Renal cortex interstitium (tissue), 11 donors: ENCODE results near the gene USP44. TPM values are rescaled to one million over a fixed set of nuclear protein-coding genes. Genes with fewer than 3 reads are reported as not detected.
"Not testable (repeated sequence)": the region's sequence is repeated elsewhere in the genome, so short reads cannot be mapped to it uniquely, and the experiment has no call there.

Experiments
- DNase-seq, 11 donors: peaks; one replicate each; pipeline ENCODE4 v3.0.0-alpha.2; 2013; ENCODE audit warnings: low read depth in 9 of 11, low spot score in 4 of 11; ENCODE audit errors: extremely low read depth in 1 of 11
- polyA plus RNA-seq, 3 donors: library from polyadenylated mRNA; unstranded; fragments of 120-200 nt; gene quantifications; one replicate each; pipeline ENCODE4 v1.2.1, GENCODE V29; 2013; ENCODE audit not compliant: insufficient read length in 3 of 3

Gene USP44
- polyA plus RNA-seq, 3 donors, result 1.8 to 2.6 (median 2.0) TPM

GRCh38 chr12:95518944-95519343 lies 32.3 kb downstream of the USP44 start:
- no peak for DNase-seq

- DNase-seq, result no peak
These were observed 34.0 kb downstream of the USP44 start for GRCh38 chr12:95517246-95517645.

GRCh38 chr12:95516757-95517156 lies 34.5 kb downstream of the USP44 start:
- DNase-seq, result no peak

DNA sequence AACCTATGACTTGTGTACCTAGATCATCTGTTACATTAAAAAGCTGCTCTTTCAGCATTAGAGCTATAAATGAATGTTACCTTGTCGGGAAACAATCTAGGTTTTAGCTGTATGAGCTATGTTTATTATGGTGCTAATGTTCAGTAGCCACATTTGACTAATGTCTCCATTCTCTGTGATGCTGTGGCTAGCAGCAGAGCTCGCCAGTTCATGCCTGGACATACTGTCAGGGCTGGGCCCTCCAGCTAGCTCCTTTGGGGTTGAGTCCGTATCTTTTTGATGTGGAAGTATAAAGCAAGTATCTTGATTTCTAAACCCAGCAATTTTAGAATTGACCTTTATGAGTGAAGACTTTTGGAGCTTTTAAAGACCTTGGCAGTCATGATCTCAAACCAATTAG lies 36.1 kb downstream of the USP44 start:
- DNase-seq, result no peak

- DNase-seq, result no peak
These were observed 37.7 kb downstream of the USP44 start for GRCh38 chr12:95513599-95513998.

DNA sequence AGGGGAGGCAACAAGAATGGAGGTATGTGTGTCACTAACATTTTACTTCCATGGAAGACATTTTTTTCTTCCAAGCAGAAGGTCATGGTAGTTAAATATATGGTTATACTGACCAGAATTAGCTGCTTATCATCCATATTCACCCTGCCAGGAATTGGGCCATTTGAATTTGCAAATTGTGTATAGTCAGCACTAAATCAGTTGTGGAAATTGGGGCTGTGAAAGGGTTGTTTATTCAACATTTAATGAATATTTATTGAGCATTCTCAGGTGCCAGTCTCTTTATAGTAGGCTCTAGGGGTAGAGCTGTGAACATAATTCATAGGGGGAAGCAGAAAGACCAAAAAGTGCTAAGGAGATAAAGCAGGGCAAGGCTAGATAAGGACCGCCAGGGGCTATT lies 39.3 kb downstream of the USP44 start:
- no peak for DNase-seq

- DNase-seq, result no peak
These were observed 42.0 kb downstream of the USP44 start for GRCh38 chr12:95509300-95509699.

DNA sequence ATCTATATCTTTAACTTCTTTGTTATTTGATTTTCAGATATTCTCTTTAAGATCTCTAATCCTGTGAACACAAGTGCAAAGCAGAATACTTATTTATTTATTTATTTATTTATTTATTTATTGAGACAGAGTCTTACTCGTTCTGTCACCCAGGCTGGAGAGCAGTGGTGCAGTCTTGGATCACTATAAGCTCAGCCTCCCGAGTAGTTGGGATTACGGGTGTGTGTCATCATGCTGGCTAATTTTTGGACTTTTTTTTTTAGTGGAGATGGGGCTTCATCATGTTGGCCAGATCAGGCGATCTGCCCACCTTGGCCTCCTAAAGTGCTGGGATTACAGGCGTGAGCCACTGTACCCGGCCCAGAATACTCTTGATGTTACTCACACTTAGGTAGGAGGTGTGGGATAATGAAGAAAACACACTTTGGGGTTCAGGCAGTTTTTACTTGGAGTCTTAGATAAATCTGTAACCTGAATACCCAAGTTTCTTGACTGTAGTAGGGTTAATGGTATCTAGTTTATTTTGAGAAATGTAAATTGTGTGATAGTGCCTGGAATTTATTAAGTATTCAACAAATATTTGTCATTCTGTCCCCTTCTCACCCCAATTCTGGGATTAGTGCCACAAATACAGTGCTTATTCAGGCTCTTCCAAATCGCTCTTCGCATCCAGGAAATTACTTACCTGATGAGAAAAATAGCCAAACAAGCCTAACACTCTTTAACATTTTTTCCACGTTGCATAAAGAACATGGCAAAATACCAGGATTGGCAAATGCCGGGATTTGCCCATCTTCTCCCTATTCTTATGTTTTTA lies 44.4 kb downstream of the USP44 start:
- no peak for DNase-seq

DNA sequence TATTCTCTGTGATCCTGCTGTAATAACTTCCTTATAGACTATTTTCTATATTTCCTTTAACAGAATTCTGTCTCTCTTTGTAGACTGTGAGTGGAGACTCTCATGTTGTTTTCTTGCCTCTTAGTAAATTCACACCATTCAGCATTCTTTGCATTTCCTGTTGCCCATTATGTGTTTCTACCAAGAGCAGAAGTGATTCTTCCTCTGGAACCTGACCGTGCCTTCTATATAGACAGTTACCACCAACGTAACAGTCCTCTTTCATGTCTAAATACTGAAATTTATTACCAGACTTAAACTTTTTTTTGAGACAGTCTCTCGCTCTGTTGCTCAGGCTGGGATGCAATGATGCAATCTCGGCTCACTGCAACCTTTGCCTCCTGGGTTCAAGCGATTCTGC lies 46.2 kb downstream of the USP44 start:
- no peak for DNase-seq

DNA sequence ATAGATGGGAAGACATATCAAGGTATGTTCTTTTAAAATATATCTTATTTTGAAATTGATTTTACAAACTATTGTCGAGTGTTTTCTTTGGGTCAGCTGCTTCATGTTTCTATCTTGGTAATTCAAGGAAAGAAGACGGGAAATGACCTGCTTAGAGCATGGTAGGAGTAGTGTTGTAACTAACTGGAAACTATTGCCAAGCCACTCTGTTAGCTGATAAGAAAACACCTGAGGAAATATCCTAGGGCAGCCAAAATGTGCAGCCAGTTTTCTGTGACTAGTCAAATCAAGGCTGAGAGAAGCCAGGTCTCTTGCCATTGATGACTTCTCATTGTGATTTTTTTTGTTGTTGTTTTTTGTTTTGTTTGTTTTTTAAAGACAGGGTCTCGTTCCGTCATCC lies 47.1 kb downstream of the USP44 start:
- no peak for DNase-seq

GRCh38 chr12:95499772-95500171 lies 51.5 kb downstream of the USP44 start:
- no peak for DNase-seq

DNA sequence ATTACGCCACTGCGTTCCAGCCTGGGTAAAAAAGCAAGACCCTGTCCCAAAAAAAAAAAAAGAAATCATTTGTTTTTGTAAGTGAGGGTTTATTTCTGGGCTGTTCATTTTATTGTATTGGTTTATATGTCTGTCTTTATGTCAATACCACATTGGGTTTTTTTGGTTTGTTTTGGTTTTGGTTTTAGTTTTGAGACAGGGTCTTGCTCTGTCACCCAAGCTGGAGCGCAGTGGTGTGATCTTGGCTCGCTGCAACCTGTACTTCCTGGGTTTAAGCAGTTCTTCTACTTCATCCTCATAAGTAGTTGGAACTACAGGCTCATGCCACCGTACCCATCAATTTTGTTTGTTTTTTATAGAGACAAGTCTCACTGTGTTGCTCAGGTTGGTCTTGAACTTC lies 52.3 kb downstream of the USP44 start:
- no peak for DNase-seq

GRCh38 chr12:95497031-95497430 lies 54.2 kb downstream of the USP44 start:
- DNase-seq, result no peak

DNA sequence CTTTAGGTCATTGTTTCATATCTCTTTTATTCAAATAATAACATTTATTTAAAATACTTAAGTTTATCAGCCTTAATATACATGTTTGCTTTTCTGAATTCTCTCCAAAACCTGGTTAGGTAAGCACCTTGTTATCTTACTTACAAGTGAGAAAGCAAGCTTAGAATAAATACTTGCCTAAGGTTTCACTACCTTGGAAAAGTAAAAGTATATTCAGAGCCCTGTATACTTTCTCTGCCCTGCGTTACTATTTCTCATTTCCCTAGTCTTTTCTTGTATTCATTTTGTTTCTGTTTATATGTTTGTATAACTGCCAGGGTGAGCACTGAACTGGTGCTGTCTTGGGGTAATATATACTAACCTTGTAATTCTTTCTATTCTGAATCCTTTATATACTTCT lies 55.8 kb downstream of the USP44 start:
- no peak for DNase-seq

DNA sequence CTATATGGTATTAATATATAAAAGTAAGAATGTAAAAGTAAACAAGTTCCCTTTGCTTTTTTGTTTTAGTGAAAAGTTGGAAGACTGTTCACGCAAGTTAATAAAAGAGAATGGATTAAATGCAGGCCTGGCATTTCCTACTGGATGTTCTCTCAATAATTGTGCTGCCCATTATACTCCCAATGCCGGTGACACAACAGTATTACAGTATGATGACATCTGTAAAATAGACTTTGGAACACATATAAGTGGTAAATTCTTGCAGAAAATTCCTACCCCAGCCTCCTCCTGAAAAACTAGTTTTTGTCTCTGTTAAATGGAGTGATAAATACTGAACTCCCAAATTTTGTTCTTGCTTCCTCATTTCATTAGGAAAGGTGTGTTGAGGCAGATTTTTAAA lies 56.4 kb downstream of the USP44 start:
- no peak for DNase-seq

- no peak for DNase-seq
These were observed 58.8 kb downstream of the USP44 start for GRCh38 chr12:95492462-95492861.

DNA sequence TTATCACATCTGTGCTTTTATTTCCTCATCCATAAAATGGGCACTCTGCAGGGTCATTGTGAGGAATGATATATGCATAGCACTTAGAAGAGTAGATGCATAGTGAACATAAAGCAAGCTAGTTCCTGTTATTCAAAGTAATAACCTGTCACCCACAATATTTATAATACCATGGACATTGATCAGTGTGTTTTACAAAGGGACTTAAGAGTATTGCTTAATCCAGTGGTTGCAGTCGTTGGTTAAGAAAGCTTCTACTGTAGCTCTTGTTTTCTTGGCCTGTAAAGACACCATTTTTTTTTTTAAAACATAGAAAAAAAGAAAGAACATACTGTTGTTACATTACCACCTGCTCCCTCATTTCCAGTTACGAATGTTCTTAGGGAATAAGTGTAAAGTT lies 64.3 kb downstream of the USP44 start:
- no peak for DNase-seq

DNA sequence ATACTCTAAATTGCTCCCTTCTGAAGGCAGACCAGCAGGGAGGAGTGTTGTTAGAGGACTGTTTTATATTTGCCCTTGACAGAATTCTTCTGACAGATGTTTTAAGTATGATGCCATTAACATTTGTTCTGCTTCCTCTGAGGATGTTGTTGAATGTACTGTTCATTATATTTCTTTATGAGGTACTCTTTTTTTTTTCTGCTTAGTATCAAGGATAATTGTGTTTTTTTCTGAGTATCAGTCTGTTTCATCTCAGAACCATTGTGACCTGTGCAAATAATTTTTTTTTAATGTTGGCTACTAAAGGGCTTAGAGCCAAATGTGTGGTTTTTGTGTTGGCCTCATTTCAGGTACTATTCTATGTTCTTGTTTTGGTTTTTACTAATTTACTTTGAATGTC lies 66.8 kb downstream of the USP44 start:
- DNase-seq, result no peak

GRCh38 chr12:95482564-95482963 lies 68.7 kb downstream of the USP44 start:
- DNase-seq, result not testable (repeated sequence)

DNA sequence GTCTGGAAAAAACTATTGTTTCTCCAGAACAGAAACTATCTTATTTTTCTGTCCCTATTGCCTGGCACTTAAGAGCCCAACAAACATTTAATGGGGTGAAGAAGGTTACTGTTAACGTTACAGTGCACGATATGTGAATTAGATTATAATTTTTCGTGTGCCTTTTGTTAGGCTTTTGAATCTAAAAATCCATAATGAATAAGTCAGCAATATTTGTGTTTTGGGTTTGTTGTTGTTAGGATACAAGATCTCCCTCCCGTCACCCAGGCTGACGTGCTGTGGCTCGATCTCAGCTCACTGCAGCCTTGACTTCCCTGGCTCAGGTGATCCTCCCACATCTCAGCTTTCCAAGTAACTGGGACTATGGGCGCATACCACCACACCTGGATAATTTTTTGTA lies 69.4 kb downstream of the USP44 start:
- no peak for DNase-seq

DNA sequence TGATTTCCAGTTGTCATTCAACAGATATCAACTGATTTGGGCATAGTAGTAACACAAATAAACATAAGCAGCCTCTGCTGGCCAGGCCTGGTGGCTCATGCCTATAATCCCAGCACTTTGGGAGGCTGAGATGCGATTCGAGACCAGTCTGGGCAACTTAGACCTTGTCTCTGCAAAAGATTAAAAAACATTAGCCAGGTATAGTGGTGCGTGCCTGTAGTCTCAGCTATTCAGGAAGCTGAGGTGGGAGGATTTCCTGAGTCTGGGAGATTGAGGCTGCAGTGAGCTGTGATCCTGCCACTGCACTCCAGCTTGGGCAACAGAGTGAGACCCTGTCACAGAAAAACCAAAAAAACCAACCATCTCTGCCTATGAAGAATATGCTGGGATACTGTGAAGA lies 70.2 kb downstream of the USP44 start:
- no peak for DNase-seq
